Caco-2 (cell line): Measurements from ENCODE around the gene R3HDM2. TPM values are rescaled to one million over a fixed set of nuclear protein-coding genes. Genes with fewer than 3 reads are reported as not detected.
"Not testable (repeated sequence)": the region's sequence is repeated elsewhere in the genome, so short reads cannot be mapped to it uniquely, and the experiment has no call there.

ENCODE experiments used
- BruUV-seq: library from RNA; stranded (reverse); fragments of 400-500 nt; replicated peaks from 2 replicates; lab custom pipeline; 2021; lab: Mats Ljungman, UMichigan
- CTCF ChIA-PET: fragments of 300-600 bp; sonication (Branson Sonifier 250); formaldehyde crosslinking; loops from one replicate; lab custom pipeline; 2022; ENCODE audit warnings: antibody characterized with exemption; lab: Charles Lee
- POLR2A ChIA-PET: fragments of 300-600 bp; sonication (Branson Sonifier 250); formaldehyde crosslinking; loops from one replicate; lab custom pipeline; 2022; ENCODE audit warnings: antibody characterized with exemption; lab: Charles Lee
- DNase-seq, 2 experiments: peaks; one replicate each; pipeline versions ENCODE4 v3.0.0 to v3.0.0-alpha.2; 2020 to 2022
- H3K27me3 ChIP-seq: replicated peaks from 2 replicates; pipeline ENCODE4 v1.6.0; 2011; ENCODE audit warnings: low read length; ENCODE audit not compliant: control insufficient read depth, insufficient read depth
- H3K36me3 ChIP-seq: 2 replicates; pipeline ENCODE4 v1.5.1; 2011; ENCODE audit warnings: low read length; ENCODE audit not compliant: control insufficient read depth, insufficient read depth
- H3K4me1 ChIP-seq: fragments of 250-450 bp; sonication (Bioruptor Pico); 2 replicates; pipeline ENCODE4 v1.5.1; 2020; ENCODE audit warnings: mild to moderate bottlenecking
- H3K4me3 ChIP-seq: 2 replicates; pipeline ENCODE4 v1.5.1; 2011; ENCODE audit warnings: low read depth, mild to moderate bottlenecking, control low read depth, low read length
- H3K9me3 ChIP-seq: fragments of 250-450 bp; sonication (Bioruptor Pico); 2 replicates; pipeline ENCODE4 v1.5.1; 2020; ENCODE audit warnings: mild to moderate bottlenecking, moderate library complexity
- H3K27ac Mint-ChIP-seq: one replicate; pipeline ENCODE4 v1.8.0; 2022; ENCODE audit warnings: mixed read lengths; ENCODE audit not compliant: unreplicated experiment
- H3K27me3 Mint-ChIP-seq: one replicate; pipeline ENCODE4 v1.8.0; 2022; ENCODE audit warnings: mixed read lengths; ENCODE audit not compliant: insufficient read depth, unreplicated experiment
- H3K36me3 Mint-ChIP-seq: one replicate; pipeline ENCODE4 v1.8.0; 2022; ENCODE audit warnings: mild to moderate bottlenecking, mixed read lengths; ENCODE audit not compliant: insufficient read depth, unreplicated experiment
- H3K4me1 Mint-ChIP-seq: one replicate; pipeline ENCODE4 v1.8.0; 2022; ENCODE audit warnings: low read depth, mixed read lengths; ENCODE audit not compliant: unreplicated experiment
- H3K4me3 Mint-ChIP-seq: one replicate; pipeline ENCODE4 v1.8.0; 2022; ENCODE audit warnings: mild to moderate bottlenecking, moderate library complexity, mixed read lengths; ENCODE audit not compliant: unreplicated experiment
- H3K9me3 Mint-ChIP-seq: one replicate; pipeline ENCODE4 v1.8.0; 2022; ENCODE audit warnings: mixed read lengths; ENCODE audit not compliant: unreplicated experiment
- intact Hi-C: fragments of 100-400 bp; cut with micrococcal nuclease; formaldehyde crosslinking; loops from one replicate; pipeline ENCODE4 v1.10.0; 2022; ENCODE audit not compliant: unreplicated experiment
- total RNA-seq: library from RNA; stranded (reverse); gene quantifications from 2 replicates; pipeline ENCODE4 v1.2.3, GENCODE V29; 2022
- TF ChIP-seq, protein P1 (sequence below), 2 experiments: fragments of 200-600 bp in 1 of 2; IDR thresholded peaks; 1 replicate in 1 of 2; 2 replicates in 1 of 2; pipeline versions ENCODE4 v1.5.1 to v1.8.0; 2011 to 2022; ENCODE audit warnings: antibody characterized with exemption in 1 of 2, control low read depth in 1 of 2, inconsistent platforms in 1 of 2, low read depth in 1 of 2, low read length in 1 of 2, mild to moderate bottlenecking in 1 of 2, moderate library complexity in 1 of 2; ENCODE audit not compliant: insufficient read depth in 1 of 2, severe bottlenecking in 1 of 2, unreplicated experiment in 1 of 2

The R3HDM2 gene
- total RNA-seq, 1 experiment from 2014 or later, result 33.7 TPM

DNA sequence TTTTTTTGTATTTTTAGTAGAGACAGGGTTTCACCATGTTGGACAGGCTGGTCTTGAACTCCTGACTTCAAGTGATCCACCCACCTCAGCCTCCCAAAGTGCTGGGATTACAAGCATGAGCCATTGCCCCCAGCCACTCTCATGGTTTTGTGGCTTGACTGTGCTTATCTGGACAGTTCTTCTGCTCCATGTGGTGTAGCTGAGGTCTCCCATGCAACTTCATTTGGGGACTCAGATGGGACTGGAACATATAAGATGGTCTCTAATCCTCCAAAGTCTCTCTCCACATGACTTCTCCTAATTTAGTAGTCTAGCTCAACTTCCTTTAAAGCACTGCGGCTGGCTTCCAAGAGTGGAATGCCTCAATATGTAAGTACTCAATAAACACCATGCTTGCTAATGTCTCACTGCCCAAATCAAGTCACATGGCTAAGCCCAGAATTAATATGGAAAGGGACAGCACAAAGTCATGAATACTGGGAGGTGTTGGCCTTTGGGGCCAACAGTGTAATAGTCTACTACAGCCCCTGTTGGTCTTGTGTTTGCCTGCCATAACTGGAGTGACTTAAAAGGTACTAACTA, 11.1 kb upstream of the R3HDM2 start:
- Histone ChIP-seq H3K4me3 (no peak overlapping the region), H3K36me3 (no peaks in the 10 kb centered on the region), H3K9me3 (no peaks in the 10 kb centered on the region), H3K4me1 (no peaks in the 10 kb centered on the region), H3K27me3 (no peaks in the 10 kb centered on the region)
- no peaks in the 10 kb centered on the region for H3K36me3 Mint-ChIP-seq
- H3K27ac Mint-ChIP-seq, result no peak overlapping the region
- intact Hi-C loops, result no loop called here
- CTCF ChIA-PET, result no interaction called here
- BruUV-seq, result no TSS peak
- no peak overlapping the region for H3K4me3 Mint-ChIP-seq
- H3K4me1 Mint-ChIP-seq, result no peaks in the 10 kb centered on the region
- TF ChIP-seq, protein P1, sequence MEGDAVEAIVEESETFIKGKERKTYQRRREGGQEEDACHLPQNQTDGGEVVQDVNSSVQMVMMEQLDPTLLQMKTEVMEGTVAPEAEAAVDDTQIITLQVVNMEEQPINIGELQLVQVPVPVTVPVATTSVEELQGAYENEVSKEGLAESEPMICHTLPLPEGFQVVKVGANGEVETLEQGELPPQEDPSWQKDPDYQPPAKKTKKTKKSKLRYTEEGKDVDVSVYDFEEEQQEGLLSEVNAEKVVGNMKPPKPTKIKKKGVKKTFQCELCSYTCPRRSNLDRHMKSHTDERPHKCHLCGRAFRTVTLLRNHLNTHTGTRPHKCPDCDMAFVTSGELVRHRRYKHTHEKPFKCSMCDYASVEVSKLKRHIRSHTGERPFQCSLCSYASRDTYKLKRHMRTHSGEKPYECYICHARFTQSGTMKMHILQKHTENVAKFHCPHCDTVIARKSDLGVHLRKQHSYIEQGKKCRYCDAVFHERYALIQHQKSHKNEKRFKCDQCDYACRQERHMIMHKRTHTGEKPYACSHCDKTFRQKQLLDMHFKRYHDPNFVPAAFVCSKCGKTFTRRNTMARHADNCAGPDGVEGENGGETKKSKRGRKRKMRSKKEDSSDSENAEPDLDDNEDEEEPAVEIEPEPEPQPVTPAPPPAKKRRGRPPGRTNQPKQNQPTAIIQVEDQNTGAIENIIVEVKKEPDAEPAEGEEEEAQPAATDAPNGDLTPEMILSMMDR (IDR thresholded peaks at IDR 0.05; ENCODE audit: insufficient read depth in 1 of 2, low read depth in 1 of 2, low read length in 1 of 2, severe bottlenecking in 1 of 2, unreplicated experiment in 1 of 2), result no peak
- no peaks in the 10 kb centered on the region for H3K9me3 Mint-ChIP-seq
- DNase-seq, result no peak
- no peaks in the 10 kb centered on the region for H3K27me3 Mint-ChIP-seq
- POLR2A ChIA-PET, result no interaction called here

DNA sequence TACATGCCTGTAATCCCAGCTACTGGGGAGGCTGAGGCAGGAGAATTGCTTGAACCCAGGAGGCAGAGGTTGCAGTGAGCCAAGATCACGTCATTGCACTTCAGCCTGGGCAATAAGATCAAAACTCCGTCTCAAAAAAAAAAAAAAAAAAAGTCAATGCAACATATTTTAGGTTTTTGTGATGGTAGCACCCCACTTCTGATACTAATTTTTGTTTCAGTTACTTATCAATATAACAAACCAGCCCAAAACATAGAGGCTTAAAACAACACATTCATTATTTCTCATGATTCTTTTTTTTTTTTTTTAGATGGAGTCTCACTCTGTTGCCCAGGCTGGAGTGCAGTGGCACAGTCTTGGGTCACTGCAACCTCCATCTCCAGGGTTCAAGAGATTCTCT, 10.6 kb upstream of the R3HDM2 start:
- H3K27me3 ChIP-seq, CTCF ChIA-PET, H3K4me3 Mint-ChIP-seq, DNase-seq, POLR2A ChIA-PET, H3K9me3 ChIP-seq, H3K9me3 Mint-ChIP-seq, H3K4me1 ChIP-seq, H3K36me3 Mint-ChIP-seq, H3K36me3 ChIP-seq, BruUV-seq, H3K27ac Mint-ChIP-seq, intact Hi-C loops, H3K27me3 Mint-ChIP-seq, H3K4me3 ChIP-seq, H3K4me1 Mint-ChIP-seq: not testable (repeated sequence)

DNA sequence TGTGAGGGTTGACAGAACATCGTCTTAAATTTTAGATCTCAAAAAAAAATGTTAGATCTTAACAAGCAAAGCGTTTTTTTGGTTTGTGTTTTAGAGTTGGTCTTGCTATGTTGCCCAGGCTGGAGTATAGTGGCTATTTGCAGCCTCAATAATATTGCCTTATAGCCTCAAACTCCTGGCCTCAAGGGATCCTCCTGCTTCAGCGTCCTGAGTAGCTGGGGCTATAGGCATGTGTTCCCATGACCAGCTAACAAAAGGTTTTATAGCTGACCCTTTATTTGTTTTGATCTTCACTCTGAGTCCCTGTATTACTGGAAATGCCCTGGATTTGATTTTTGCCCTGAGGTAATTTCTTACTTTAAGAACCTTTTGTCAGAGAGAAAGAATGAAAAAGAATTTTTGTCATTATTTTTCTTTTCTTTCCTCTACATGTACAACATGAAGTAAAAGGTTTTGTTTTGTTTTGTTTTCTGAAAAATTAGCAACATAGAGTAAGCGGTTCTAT, 9.0 kb upstream of the R3HDM2 start:
- ChIA-PET CTCF (interaction anchor here (0.7 to 1.1 kb wide), 2 partner anchors 13 to 72 kb away, joined by 4 read pairs; no protein-coding TSS in a partner anchor), POLR2A (no interaction called here)
- H3K9me3 ChIP-seq, result no peaks in the 10 kb centered on the region
- no peak overlapping the region for H3K4me3 ChIP-seq
- H3K36me3 ChIP-seq, result no peaks in the 10 kb centered on the region
- no TSS peak for BruUV-seq
- DNase-seq, result peak in 1 of 2 experiments; percentile 1
- intact Hi-C loops, result no loop called here
- peaks cover 1% of the 10 kb centered on the region for H3K4me1 ChIP-seq
- peaks cover under 1% of the 10 kb centered on the region for H3K4me1 Mint-ChIP-seq
- no peaks in the 10 kb centered on the region for H3K27me3 Mint-ChIP-seq
- no peaks in the 10 kb centered on the region for H3K36me3 Mint-ChIP-seq
- H3K27ac Mint-ChIP-seq, result no peak overlapping the region
- no peaks in the 10 kb centered on the region for H3K9me3 Mint-ChIP-seq
- H3K27me3 ChIP-seq, result no peaks in the 10 kb centered on the region
- no peak overlapping the region for H3K4me3 Mint-ChIP-seq
- TF ChIP-seq, protein P1 (IDR thresholded peaks at IDR 0.05; ENCODE audit: insufficient read depth in 1 of 2, low read depth in 1 of 2, low read length in 1 of 2, severe bottlenecking in 1 of 2, unreplicated experiment in 1 of 2), result no peak
